Activated CD8-positive, alpha-beta memory T cell treated with anti-CD3 and anti-CD28 coated beads, Interleukin-2, amount 50 U/mL, for 24 hours (primary cell): ENCODE data around the gene MICU1.
"Not testable (repeated sequence)": the region's sequence is repeated elsewhere in the genome, so short reads cannot be mapped to it uniquely, and the experiment has no call there.

Experiments used
- DNase-seq: peaks from one replicate; pipeline ENCODE4 v3.0.0-alpha.2; 2020; ENCODE audit errors: extremely low read depth

The MICU1 gene

GRCh38 chr10:72625608-72626443 is at the start of gene MICU1:
Gene MICU1, minus strand, starts transcription at chr10:72626079. Its CDS starts 59,286 bp downstream, at chr10:72566793.
- DNase-seq = peak; percentile 89

DNA sequence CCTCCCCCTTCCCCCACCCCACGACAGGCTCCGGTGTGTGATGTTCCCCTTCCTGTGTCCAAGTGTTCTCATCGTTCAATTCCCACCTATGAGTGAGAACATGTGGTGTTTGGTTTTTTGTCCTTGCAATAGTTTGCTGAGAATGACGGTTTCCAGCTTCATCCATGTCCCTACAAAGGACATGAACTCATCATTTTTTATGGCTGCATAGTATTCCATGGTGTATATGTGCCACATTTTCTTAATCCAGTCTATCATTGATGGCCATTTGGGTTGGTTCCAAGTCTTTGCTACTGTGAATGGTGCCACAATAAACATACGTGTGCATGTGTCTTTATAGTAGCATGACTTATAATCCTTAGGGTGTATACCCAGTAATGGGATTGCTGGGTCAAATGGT is 48.3 kb upstream of the MICU1 start:
- not testable (repeated sequence) for DNase-seq

DNA sequence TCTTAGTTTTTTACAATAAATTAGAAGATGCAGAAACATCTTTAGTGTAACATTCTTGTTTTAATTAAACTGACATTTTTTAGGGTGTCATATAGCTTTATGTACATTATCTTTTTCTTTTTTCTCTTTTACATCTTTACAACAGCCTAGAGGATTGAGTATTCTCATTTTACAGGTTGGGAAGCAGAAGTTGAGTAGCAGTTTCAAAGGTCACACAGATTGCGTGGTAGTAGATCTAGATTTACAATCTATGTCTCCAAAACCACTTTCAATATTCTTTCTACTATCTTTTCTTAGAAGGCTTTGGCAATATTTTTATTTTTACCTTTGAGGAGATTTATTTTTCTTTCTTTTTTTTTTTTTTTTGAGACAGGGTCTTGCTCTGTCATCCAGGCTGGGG is 47.4 kb upstream of the MICU1 start:
- no peak for DNase-seq

DNA sequence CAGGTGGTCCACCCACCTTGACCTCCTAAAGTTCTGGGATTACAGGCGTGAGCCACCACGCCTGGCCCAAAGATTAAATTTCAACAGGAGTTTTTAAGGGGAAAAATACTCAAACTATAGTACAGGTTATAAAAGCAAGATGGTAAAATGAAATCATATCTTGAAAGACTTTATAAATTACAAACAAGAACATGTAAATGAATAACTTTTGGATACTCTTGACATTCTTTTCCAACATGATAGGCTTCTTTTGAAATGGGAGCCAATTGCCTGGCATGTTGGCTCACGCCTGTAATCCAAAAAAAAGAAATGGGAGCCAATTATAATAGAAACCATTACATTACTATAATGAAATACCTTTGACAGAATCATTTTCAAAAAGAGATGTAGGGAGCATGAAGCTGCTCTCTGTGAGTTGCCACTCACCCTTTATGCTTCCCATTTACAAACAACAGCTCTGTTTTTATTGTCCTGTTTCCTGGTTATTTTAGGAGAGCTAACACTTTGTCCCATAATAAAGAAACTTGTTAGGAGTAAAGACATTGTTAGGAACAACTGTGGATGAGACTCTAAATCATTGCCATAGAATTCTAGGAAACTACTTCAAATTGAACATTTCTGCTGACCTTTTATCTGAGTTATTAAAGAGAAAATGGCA is 41.5 kb upstream of the MICU1 start:
- no peak for DNase-seq

DNA sequence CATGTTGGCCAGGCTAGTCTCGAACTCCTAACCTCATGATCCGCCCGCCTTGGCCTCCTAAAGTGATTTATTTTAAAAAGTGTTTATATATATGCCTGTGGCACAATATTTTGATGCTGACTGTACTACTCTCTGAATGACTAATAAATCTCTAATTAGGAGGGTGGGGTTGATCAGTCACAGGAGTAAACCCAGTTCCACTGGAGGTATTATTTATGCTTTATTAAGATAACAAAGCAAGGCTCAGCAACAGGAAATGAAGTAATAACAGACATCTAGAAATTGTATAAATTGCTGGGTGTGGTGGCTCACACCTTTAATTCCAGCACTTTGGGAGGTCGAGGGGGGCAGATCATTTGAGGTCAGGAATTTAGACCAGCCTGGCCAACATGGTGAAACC is 40.0 kb upstream of the MICU1 start:
- no peak for DNase-seq

GRCh38 chr10:72663971-72664370 is 38.1 kb upstream of the MICU1 start:
- DNase-seq = no peak

GRCh38 chr10:72661431-72661830 is 35.6 kb upstream of the MICU1 start:
- no peak for DNase-seq

DNA sequence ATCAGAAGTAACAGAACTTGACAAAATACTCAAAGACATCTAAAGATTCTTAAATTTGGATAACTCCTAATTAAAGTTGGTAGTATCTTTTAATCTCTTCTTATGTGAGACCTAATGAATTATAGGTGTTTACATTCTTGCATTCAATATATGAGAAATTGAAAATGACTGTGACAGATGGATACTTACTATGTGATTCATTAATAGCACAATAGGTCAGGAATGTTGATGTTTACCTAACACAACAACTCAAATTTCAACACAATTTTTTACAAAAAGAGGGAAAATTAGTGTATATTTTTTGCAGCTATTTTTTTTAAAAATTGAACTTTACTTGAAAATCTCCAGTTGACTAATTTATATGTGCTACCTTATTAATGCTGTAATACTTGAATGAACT is 34.3 kb upstream of the MICU1 start:
- no peak for DNase-seq

DNA sequence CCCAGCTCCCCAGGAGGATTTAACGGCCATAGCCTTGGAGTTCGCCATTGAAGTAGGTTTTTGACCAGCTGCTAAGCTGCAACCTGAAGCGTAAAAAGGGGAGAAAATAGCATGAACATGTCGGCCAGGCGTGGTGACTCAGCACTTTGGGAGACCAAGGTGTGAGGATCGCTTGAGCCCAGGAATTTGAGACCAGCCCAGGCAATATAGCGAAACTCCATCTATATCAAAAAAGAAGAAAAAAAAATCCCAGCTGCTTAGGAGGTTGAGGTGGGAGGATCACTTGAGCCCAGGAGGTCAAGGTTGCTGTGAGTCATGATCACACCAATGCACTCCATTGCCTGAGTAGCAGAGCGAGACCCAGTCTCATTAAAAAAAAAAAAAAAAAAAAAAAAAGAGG is 33.8 kb upstream of the MICU1 start:
- no peak for DNase-seq

GRCh38 chr10:72658696-72659400 is 33.0 kb upstream of the MICU1 start:
- no peak for DNase-seq

- no peak for DNase-seq
Measured at GRCh38 chr10:72654720-72655119, 28.8 kb upstream of the MICU1 start.

GRCh38 chr10:72653383-72654096 is 27.7 kb upstream of the MICU1 start:
- no peak for DNase-seq

DNA sequence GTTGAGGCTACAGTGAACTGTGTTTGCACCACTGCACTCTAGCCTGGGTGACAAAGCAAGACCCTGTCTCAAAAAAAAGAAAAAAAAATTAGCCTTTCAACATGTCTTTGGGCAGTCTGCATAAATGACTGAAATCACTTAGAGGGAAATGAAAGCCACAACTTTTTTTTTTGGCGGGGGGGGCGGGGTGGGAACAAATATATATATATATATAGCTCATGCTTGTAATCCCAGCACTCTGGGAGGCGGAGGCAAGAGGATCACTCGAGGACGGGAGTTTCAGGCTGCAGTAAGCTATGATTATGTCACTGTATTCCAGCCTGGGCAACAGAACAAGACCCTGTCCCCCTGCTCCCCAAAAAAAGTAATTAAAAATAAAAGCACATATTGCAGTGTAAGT is 23.4 kb upstream of the MICU1 start:
- no peak for DNase-seq

DNA sequence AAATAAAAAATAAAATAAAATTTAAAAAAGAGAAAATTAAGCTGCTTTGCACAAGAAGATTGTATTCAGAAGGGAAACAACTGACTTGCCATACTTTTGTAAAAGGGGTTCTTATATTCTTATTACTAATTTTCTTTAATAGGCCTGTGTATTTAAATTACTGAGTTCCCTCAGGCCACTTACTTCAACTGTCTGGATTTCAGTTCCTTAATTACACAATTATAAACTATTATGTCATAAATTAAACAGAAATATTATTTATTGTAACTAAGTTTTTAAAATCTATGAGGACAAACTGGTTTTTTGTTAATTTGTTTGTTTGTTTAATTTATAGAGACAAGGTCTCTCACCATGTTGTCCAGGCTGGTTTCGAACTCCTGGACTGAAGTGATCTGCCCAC is 22.4 kb upstream of the MICU1 start:
- DNase-seq = no peak

DNA sequence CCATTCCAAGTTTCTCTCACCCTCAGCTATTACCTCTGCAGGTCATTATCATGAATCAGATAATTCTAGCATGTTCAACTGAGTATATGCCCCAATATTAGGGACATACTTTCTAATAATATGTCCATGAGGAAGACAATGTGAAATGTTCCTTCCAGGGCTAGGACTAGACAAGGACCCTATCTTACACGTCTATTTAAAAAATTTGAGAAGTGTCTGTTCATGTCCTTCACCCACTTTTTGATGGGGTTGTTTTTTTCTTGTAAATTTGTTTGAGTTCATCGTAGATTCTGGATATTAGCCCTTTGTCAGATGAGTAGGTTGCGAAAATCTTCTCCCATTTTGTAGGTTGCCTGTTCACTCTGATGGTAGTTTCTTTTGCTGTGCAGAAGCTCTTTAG is 21.1 kb upstream of the MICU1 start:
- not testable (repeated sequence) for DNase-seq

- DNase-seq = no peak
Measured at GRCh38 chr10:72645263-72645858, 19.5 kb upstream of the MICU1 start.

DNA sequence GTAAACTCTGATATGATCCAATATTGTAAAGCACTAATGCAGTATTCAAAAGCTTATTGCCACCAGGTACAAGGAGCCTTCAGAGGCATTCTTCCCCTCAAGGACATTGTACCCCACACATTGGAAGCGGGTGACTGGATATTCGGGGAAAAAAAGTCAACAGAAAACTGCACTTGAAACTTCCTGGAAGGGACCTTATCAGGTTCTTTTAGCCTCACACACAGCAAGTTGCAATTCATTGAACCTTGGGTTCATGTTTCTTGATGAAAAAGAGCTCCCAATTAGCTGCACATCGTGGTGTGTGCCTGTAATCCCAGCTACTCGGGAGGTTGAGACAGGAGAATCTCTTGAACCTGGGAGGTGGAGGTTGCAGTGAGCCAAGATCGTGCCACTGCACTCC is 16.4 kb upstream of the MICU1 start:
- DNase-seq = no peak

- no peak for DNase-seq
Measured at GRCh38 chr10:72639441-72639873, 13.6 kb upstream of the MICU1 start.

GRCh38 chr10:72638586-72639440 is 12.9 kb upstream of the MICU1 start:
- no peak for DNase-seq

DNA sequence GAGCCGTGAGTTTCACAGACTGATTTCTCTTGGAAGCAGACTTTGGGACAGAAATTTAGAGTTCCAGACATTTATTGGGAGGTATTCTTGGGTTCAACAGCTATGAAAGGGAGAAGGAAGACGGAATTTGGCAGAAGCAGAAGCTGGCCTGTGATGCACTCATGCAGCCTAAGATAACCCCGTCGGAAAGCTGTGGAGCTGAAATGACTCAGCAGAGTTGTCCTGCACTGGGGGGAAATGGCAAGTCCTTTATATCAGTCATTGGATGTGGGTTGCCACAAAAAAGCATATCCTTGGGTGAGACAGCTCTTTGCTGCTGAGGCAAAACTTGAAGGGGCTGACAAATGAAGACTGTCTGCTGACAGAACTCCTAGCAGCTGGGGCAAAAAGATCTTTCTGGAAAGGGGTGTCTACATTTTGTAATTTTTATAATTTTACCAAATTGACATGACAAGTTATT is 11.5 kb upstream of the MICU1 start:
- DNase-seq = no peak

DNA sequence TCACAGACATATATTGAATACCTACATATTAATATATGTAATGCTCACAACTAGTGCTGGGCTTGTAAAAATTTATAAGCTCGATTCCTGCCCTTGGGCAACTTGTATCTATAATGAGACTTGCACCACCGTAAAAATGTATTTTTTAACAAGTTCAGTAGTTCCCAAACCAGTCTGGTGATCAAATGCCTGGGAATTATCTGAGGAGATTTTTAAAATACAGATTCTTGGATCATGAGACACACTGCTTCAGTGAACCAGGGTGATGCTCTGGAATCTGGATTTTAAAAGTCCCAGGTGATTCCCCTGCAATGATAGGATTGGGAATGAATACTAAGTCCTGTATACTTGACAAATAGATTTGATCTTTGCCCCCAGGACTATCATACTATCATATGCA is 4.3 kb upstream of the MICU1 start:
- DNase-seq = no peak
